Osteoblast (primary cell): ENCODE data around the gene P2RX4. TPM values are rescaled to one million over a fixed set of nuclear protein-coding genes. Genes with fewer than 3 reads are reported as not detected.

Source experiments
- DNase-seq: peaks from one replicate; pipeline ENCODE4 v3.0.0; 2011; ENCODE audit warnings: low spot score, mixed read lengths; ENCODE audit not compliant: insufficient read length; ENCODE audit errors: missing footprints
- H2AFZ ChIP-seq: 2 replicates; pipeline ENCODE4 v1.6.0; 2011; ENCODE audit warnings: mild to moderate bottlenecking, low read length
- H3K27ac ChIP-seq: 2 replicates; pipeline ENCODE4 v1.5.1; 2011; ENCODE audit warnings: mild to moderate bottlenecking, low read depth, low read length, moderate library complexity
- H3K27me3 ChIP-seq: 2 replicates; pipeline ENCODE4 v1.6.0; 2012; ENCODE audit warnings: mild to moderate bottlenecking, control low read depth, inconsistent platforms, low read length, moderate library complexity; ENCODE audit not compliant: insufficient read depth
- H3K36me3 ChIP-seq: 2 replicates; pipeline ENCODE4 v1.5.1; 2011; ENCODE audit warnings: mild to moderate bottlenecking, low read length, control low read depth, moderate library complexity; ENCODE audit not compliant: insufficient read depth
- H3K4me1 ChIP-seq: 2 replicates; pipeline ENCODE4 v1.5.1; 2011; ENCODE audit warnings: mild to moderate bottlenecking, low read length, control low read depth, moderate library complexity; ENCODE audit not compliant: insufficient read depth
- H3K4me2 ChIP-seq: 2 replicates; pipeline ENCODE4 v1.6.0; 2011; ENCODE audit warnings: mild to moderate bottlenecking, low read length; ENCODE audit not compliant: insufficient read depth
- H3K4me3 ChIP-seq: fragments of 200-600 bp; sonication (generic); 3 replicates; pipeline ENCODE4 v1.5.1; 2012; ENCODE audit warnings: mild to moderate bottlenecking, low read length, inconsistent platforms; ENCODE audit not compliant: insufficient read depth
- H3K79me2 ChIP-seq: 2 replicates; pipeline ENCODE4 v1.6.0; 2012; ENCODE audit warnings: mild to moderate bottlenecking, low read length, control low read depth, inconsistent platforms; ENCODE audit not compliant: insufficient read depth
- H3K9me3 ChIP-seq: 2 replicates; pipeline ENCODE4 v1.5.1; 2011; ENCODE audit warnings: low read depth, low read length, control low read depth
- H4K20me1 ChIP-seq: 2 replicates; pipeline ENCODE4 v1.6.0; 2012; ENCODE audit warnings: mild to moderate bottlenecking, low read length, control low read depth; ENCODE audit not compliant: insufficient read depth
- CTCF ChIP-seq: IDR thresholded peaks from 2 replicates; pipeline ENCODE4 v1.5.1; 2011; ENCODE audit warnings: mild to moderate bottlenecking, low read depth, low read length, moderate library complexity; ENCODE audit errors: extremely low read depth
- total RNA-seq: library from RNA; depleted of rRNA; stranded (reverse); fragments of >200 nt; gene quantifications from 2 replicates; pipeline ENCODE4 v1.2.3, GENCODE V29; 2012

P2RX4 gene
- total RNA-seq, 1 donor, result 23.5 TPM

GRCh38 chr12:121232163-121232562 is 22.2 kb downstream of the P2RX4 start:
- no peak for TF ChIP-seq CTCF
- no peak overlapping the region for H3K27ac ChIP-seq
- H3K36me3 ChIP-seq, result peaks cover 9% of the 10 kb centered on the region
- H3K79me2 ChIP-seq, result no peaks in the 10 kb centered on the region
- no peak overlapping the region for H2AFZ ChIP-seq
- H3K9me3 ChIP-seq, result no peaks in the 10 kb centered on the region
- no peaks in the 10 kb centered on the region for H4K20me1 ChIP-seq
- DNase-seq, result peak; percentile 72
- no peak overlapping the region for H3K4me3 ChIP-seq
- H3K4me1 ChIP-seq, result no peaks in the 10 kb centered on the region
- no peaks in the 10 kb centered on the region for H3K27me3 ChIP-seq
- no peak overlapping the region for H3K4me2 ChIP-seq

GRCh38 chr12:121232977-121233627 is 23.2 kb downstream of the P2RX4 start:
- no peaks in the 10 kb centered on the region for H3K79me2 ChIP-seq
- no peak overlapping the region for H3K4me2 ChIP-seq
- peak; percentile 78 for DNase-seq
- H3K4me1 ChIP-seq, result no peaks in the 10 kb centered on the region
- no peaks in the 10 kb centered on the region for H4K20me1 ChIP-seq
- no peak overlapping the region for H3K4me3 ChIP-seq
- no peaks in the 10 kb centered on the region for H3K9me3 ChIP-seq
- H3K36me3 ChIP-seq, result peaks cover 17% of the 10 kb centered on the region
- no peak overlapping the region for H3K27ac ChIP-seq
- H2AFZ ChIP-seq, result no peak overlapping the region
- no peak for TF ChIP-seq CTCF
- H3K27me3 ChIP-seq, result no peaks in the 10 kb centered on the region

- H3K36me3 ChIP-seq, result peaks cover 17% of the 10 kb centered on the region
- no peaks in the 10 kb centered on the region for H3K4me1 ChIP-seq
- H3K9me3 ChIP-seq, result no peaks in the 10 kb centered on the region
- H2AFZ ChIP-seq, result no peak overlapping the region
- H3K27me3 ChIP-seq, result no peaks in the 10 kb centered on the region
- no peak overlapping the region for H3K4me2 ChIP-seq
- DNase-seq, result no peak
- no peak for TF ChIP-seq CTCF
- H4K20me1 ChIP-seq, result no peaks in the 10 kb centered on the region
- no peak overlapping the region for H3K27ac ChIP-seq
- no peak overlapping the region for H3K4me3 ChIP-seq
- H3K79me2 ChIP-seq, result no peaks in the 10 kb centered on the region
These were observed 23.7 kb downstream of the P2RX4 start for GRCh38 chr12:121233628-121234020.

- no peaks in the 10 kb centered on the region for H3K9me3 ChIP-seq
- peaks cover 17% of the 10 kb centered on the region for H3K36me3 ChIP-seq
- H3K4me3 ChIP-seq, result no peak overlapping the region
- no peak for TF ChIP-seq CTCF
- no peaks in the 10 kb centered on the region for H3K79me2 ChIP-seq
- no peaks in the 10 kb centered on the region for H4K20me1 ChIP-seq
- H3K4me2 ChIP-seq, result no peak overlapping the region
- no peaks in the 10 kb centered on the region for H3K27me3 ChIP-seq
- H3K4me1 ChIP-seq, result peaks cover 6% of the 10 kb centered on the region
- H3K27ac ChIP-seq, result no peak overlapping the region
- DNase-seq, result peak; percentile 37
- no peak overlapping the region for H2AFZ ChIP-seq
These were observed 26.8 kb downstream of the P2RX4 start for GRCh38 chr12:121236776-121237175.
